Loucy (cell line): Measurements from ENCODE around the gene SEMA5B.

Experiments used
- H2AFZ ChIP-seq: fragments of 200-600 bp; sonication (generic); 2 replicates; pipeline ENCODE4 v1.6.0; 2016; ENCODE audit warnings: antibody characterized with exemption, mild to moderate bottlenecking, low read length, moderate library complexity
- H3F3A ChIP-seq: fragments of 200-600 bp; 2 replicates; pipeline ENCODE4 v1.6.0; 2016; ENCODE audit warnings: antibody characterized with exemption, low read depth, mild to moderate bottlenecking
- H3K27me3 ChIP-seq: fragments of 200-600 bp; sonication (generic); 2 replicates; pipeline ENCODE4 v1.6.1; 2014; ENCODE audit warnings: low read length, mild to moderate bottlenecking; ENCODE audit not compliant: insufficient read depth, poor library complexity, severe bottlenecking
- H3K36me3 ChIP-seq: fragments of 200-600 bp; sonication (generic); 2 replicates; pipeline ENCODE4 v1.6.1; 2016; ENCODE audit warnings: low read length; ENCODE audit not compliant: insufficient read depth
- H3K4me1 ChIP-seq: fragments of 200-600 bp; sonication (generic); 2 replicates; pipeline ENCODE4 v1.5.1; 2014; ENCODE audit warnings: low read length, mild to moderate bottlenecking; ENCODE audit not compliant: insufficient read depth, poor library complexity, severe bottlenecking
- H3K4me2 ChIP-seq: fragments of 200-600 bp; sonication (generic); 2 replicates; pipeline ENCODE4 v1.6.0; 2014; ENCODE audit warnings: antibody characterized with exemption, low read length, low read depth, mild to moderate bottlenecking; ENCODE audit not compliant: poor library complexity, severe bottlenecking
- H3K4me3 ChIP-seq: fragments of 200-600 bp; sonication (generic); 2 replicates; pipeline ENCODE4 v1.5.1; 2014; ENCODE audit warnings: low read length, mild to moderate bottlenecking, mixed read lengths; ENCODE audit not compliant: poor library complexity, severe bottlenecking
- H3K79me2 ChIP-seq: fragments of 200-600 bp; sonication (generic); 2 replicates; pipeline ENCODE4 v1.6.1; 2014; ENCODE audit warnings: low read length; ENCODE audit not compliant: insufficient read depth
- H3K9ac ChIP-seq: fragments of 200-600 bp; sonication (generic); 2 replicates; pipeline ENCODE4 v1.6.0; 2014; ENCODE audit warnings: mild to moderate bottlenecking, low read depth, low read length, moderate library complexity; ENCODE audit not compliant: poor library complexity, severe bottlenecking
- H3K9me2 ChIP-seq: fragments of 200-600 bp; sonication (generic); replicated peaks from 2 replicates; pipeline ENCODE4 v1.6.1; 2016; ENCODE audit warnings: low read depth, low read length, mixed read lengths
- H3K9me3 ChIP-seq: fragments of 200-600 bp; sonication (generic); 2 replicates; pipeline ENCODE4 v1.6.1; 2014; ENCODE audit warnings: mild to moderate bottlenecking, antibody characterized with exemption, low read length, low read depth; ENCODE audit not compliant: insufficient read depth
- H4K20me1 ChIP-seq: fragments of 200-600 bp; sonication (generic); 2 replicates; pipeline ENCODE4 v1.6.0; 2014; ENCODE audit warnings: antibody characterized with exemption, low read length, mild to moderate bottlenecking; ENCODE audit not compliant: insufficient read depth, poor library complexity, severe bottlenecking
- CTCF ChIP-seq: fragments of 200-600 bp; sonication (generic); conservative IDR thresholded peaks from 2 replicates; pipeline ENCODE4 v1.5.1; 2014; ENCODE audit warnings: mild to moderate bottlenecking, antibody characterized with exemption, low read length
- EZH2phosphoT487 ChIP-seq: fragments of 200-600 bp; IDR thresholded peaks from 2 replicates; pipeline ENCODE4 v1.6.1; 2018; ENCODE audit warnings: antibody characterized with exemption, mild to moderate bottlenecking, moderate library complexity, borderline replicate concordance

Gene SEMA5B

GRCh38 chr3:122864498-122864897 lies 163.1 kb downstream of the SEMA5B start:
- TF ChIP-seq EZH2phosphoT487: no peak
- no peak for TF ChIP-seq CTCF
- no peaks in the 10 kb centered on the region for H3K4me1 ChIP-seq
- H3K9ac ChIP-seq: no peak overlapping the region
- H3K9me2 ChIP-seq: no peaks in the 10 kb centered on the region
- peaks cover 15% of the 10 kb centered on the region; the same call in 1 of the 2 replicates for H3K36me3 ChIP-seq
- no peaks in the 10 kb centered on the region for H3F3A ChIP-seq
- H3K4me2 ChIP-seq: no peak overlapping the region
- H3K4me3 ChIP-seq: no peak overlapping the region
- no peaks in the 10 kb centered on the region for H3K27me3 ChIP-seq
- H2AFZ ChIP-seq: no peak overlapping the region
- no peaks in the 10 kb centered on the region for H3K79me2 ChIP-seq
- H4K20me1 ChIP-seq: no peaks in the 10 kb centered on the region
- no peaks in the 10 kb centered on the region for H3K9me3 ChIP-seq

- H3K36me3 ChIP-seq: peaks cover 15% of the 10 kb centered on the region; the same call in 1 of the 2 replicates
- no peaks in the 10 kb centered on the region for H4K20me1 ChIP-seq
- no peaks in the 10 kb centered on the region for H3K4me1 ChIP-seq
- no peak overlapping the region for H3K9ac ChIP-seq
- no peak overlapping the region for H3K4me2 ChIP-seq
- no peaks in the 10 kb centered on the region for H3K9me2 ChIP-seq
- no peaks in the 10 kb centered on the region for H3K79me2 ChIP-seq
- no peak overlapping the region for H3K4me3 ChIP-seq
- no peak overlapping the region for H2AFZ ChIP-seq
- H3F3A ChIP-seq: no peaks in the 10 kb centered on the region
- no peaks in the 10 kb centered on the region for H3K9me3 ChIP-seq
- TF ChIP-seq CTCF (no peak), EZH2phosphoT487 (no peak)
- no peaks in the 10 kb centered on the region for H3K27me3 ChIP-seq
These were observed 165.2 kb downstream of the SEMA5B start for GRCh38 chr3:122862381-122862780.
